Stimulated activated CD8-positive, alpha-beta memory T cell treated with anti-CD3 and anti-CD28 coated beads, Interleukin-12 subunit alpha, Interleukin-12 subunit beta, amount 100 ng/mL, for 24 hours (primary cell): ENCODE data around the gene RAB37.

Experiments used
- DNase-seq: peaks from one replicate; pipeline ENCODE4 v3.0.0-alpha.2; 2020; ENCODE audit errors: extremely low read depth

RAB37 gene, protein sequence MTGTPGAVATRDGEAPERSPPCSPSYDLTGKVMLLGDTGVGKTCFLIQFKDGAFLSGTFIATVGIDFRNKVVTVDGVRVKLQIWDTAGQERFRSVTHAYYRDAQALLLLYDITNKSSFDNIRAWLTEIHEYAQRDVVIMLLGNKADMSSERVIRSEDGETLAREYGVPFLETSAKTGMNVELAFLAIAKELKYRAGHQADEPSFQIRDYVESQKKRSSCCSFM

DNA sequence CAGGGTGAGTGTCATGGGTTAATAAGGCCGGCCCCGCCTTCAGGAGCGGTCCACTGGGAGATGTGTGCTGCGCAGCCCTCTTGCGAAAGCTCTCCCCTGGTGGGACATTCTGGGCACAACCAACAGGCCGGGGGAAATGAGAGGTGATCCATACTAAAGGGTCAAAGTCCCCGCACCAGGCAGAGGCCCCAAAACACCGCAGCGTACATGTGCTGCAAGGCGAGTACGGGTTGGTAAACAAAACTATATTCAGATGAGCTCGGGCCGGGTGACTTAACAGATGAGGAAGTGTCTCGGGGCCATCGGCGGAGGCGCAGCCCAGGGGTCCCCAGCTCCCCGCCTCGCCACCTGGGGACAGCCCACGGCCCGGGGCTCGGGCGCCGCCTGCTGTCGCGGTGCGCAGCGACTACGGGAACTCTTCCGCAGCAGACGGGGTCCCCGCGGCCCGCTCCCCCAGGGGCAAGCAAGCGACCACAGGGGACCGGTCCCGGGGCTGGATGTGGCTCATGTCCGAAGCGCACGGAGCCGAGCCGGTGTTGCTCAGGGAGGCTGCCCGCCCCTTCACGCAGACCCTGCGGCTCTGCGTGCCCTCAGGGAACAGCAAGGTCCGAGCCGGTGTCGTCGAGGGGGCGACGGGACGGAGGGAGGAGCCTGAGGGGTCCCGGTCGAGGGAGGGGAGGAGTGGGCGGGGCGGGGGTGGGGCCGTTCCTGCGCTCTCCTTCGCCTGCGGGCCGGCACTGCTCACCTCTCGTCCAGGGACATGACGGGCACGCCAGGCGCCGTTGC, at the start of gene RAB37:
Gene RAB37 (plus strand): TSS at position 744 of the 786 bp plus-strand sequence. CDS start 17 bp downstream, at position 761.
- no peak for DNase-seq

DNA sequence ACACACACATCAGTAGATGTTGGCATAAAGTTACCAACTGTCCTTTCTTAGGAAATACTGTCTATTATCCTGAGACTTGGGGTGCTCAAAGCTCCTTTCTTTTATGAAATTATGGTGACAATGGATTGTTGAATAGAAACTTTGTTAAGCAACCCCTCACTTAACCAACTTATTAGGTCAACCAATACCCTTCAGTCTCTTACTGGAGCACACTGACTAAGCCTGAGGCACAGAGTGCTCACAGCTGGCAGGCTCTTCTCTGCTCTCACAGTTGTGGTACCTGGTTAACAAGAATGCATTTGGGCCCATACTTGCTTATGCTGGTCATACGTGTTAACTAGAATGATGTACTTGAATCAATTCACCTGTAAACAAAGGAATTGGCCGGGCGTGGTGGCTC, 49.2 kb upstream of the RAB37 start:
- DNase-seq: no peak

DNA sequence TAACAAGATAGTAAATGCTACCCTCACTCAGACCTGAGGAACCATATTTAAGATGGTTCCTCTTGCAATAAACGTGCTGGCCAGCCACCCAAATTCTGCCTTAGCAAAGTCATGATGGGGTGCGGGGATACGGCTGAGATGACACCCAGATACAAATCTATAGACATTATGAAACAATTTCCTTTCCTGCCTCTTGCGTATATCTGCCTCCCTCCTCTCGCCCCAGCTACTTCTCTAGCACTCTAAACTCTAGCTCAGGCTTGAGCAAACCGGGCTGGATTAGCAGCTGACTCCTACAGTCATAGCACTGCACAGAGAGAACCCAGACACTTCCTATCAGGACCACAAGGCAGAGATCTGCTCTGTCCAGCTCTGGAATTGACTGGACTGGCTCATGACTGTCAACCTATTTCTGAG, 46.6 kb upstream of the RAB37 start:
- no peak for DNase-seq

DNA sequence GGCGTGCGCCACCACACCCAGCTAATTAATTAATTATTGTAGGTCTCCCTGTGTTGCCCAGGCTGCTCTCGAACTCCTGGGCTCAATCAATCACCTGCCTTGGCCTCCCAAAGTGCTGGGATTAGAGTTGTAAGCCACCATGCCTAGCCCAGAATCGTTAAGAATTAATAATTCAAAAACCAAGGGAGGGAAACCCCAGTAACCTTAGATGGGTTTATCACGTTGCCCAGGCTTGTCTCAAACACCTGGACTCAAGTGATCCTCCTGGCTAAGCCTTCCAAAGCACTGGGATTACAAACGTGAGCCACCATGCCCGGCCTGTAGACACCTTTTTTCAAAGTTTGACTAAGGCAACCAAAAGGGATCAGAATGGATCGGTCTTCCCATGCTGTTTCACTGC, 45.9 kb upstream of the RAB37 start:
- no peak for DNase-seq

DNA sequence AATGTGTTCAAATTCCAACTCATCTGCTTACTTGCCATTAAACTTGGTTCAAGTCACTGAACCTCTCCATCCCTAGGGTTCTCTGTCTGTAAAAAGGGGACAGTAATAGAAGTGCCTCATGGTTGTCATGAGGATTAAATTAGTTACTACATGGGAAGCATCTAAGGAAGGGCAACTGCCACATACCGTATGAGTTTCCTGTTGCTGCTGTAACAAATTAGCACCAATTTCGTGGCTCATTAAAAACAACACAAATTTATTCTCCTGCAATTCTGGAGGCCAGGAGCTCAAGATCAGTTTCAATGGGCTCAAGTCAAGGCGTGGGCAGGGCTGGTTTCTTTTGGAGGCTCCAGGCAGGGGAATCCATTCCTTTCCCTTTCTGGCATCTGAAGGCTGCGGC, 43.0 kb upstream of the RAB37 start:
- no peak for DNase-seq

DNA sequence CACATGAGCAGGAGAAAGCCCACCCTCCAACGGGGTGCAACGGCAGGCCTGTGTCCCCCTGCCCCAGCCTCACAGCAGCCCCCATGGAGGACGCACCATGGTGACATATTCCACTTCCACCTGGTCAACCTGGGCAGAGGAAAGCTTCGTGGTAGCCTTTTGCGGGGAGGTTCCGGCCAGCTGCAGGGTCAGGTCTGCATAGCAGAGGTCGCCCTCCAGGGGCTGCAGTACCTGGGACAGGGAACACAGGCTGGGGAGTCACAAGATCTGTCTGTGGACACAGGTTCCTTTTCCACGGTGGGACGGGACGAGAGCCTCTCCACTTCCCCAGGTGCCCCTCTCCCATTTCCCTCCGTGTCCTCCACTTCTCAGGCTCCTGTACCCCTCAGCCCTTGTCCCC, 41.4 kb upstream of the RAB37 start:
- no peak for DNase-seq

DNA sequence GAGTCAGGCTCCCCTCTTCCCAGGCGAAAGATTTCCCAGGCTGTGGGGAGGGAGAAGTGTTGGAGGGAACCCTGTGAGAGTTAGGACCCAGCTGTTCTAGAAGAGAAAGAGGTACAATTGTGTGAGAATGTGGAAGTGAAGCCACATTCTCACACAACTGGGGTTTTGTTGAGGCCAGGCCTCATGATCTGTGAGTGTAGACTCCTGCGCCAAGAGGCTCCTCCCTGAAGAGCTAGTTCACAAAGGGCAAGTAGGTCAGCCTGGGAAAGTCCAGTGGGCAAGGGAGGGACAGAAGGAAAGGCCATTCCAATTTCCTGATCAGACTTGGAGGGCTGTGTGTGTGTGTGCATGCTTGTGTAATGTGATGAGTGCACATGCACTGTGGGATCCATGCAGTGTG, 39.5 kb upstream of the RAB37 start:
- no peak for DNase-seq

DNA sequence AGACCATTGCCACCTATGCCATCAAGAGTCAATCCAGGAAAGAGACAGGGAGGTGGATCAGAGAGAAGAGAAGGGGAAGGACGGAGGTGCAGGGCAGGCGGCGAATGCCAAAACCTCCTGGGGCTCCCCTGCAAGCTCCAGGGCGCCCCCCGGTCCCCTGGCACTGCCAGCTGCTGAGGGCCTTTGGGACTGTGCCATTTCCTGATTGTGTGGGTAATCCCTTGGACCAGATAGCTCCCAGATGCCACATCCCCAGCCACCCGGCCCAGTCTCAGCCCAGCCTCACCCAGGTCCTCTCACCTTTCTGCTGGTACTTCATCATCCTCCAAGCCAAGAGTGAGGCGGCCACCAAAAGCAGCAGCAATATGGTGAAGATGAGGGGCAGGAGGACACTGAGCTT, 39.0 kb upstream of the RAB37 start:
- no peak for DNase-seq

DNA sequence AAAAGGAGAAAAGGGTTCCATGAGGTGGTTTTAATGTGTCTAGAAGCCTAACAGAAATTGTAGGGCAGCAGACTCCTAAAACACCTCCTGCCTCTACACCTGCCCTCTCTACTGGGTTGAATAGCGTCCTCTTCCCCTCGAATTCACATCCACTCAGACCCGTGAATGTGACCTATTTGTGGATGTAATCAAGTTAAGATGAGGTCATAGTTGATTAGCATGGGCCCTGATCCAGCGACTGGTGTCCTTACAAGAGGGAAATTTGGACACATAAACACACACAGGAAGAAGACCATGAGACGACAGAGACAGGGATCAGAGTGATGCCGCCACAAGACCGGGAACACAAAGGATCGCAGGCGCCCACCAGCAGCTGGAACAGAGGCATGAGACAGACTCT, 37.8 kb upstream of the RAB37 start:
- DNase-seq: no peak

DNA sequence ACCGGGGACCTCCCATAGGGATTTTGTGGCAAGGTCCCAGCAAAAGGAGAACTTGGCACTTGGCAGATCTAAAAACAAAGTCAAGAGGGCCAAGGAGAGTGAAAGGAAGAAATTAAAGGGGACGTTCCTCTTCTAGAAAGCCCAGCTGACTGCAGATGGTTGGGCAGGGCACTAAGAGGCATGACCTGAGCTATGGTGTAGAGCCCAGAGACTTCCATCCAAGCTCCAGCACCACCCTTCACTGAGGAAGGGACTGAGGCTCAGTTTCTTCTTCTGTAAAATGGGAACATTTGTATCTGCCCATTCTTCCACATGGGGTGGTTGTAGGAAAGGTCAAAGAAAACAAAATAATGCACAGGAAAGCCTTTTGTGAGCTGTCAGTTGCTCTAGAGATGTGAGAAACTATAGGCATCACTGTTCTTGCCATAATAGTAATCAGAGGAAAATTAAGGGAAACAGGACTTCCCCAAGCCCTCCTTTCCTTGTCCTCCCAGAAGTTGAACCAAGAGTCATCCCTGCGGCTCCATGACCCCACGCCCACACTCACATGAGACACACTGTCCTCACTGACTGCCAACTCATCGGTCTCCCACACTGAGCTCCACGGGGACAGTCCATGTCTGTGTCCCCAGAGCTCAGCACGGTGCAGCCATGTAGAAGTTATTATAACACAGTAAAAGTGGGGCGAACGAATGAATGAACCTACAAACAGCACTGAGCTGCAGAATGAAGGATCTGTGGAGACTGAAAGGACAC, 34.8 kb upstream of the RAB37 start:
- DNase-seq: no peak

DNA sequence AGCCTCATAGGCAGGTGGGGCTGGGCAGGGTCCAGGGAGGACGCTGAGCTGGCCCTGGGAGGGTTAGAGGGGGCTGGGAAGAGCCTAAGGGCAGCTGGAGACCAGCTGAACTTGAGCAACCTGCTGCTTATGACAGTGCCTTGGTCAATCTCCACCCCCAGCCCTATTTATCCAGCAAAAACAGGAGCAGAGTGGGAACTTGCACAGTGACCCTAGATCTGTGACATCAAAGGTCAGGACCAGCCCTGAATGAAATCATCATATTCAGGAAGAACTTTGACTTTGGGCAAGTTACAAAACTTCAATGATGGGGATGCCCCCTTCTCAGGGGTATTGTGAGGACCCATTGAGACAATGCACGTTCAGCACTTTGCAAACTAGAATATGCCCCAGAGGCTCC, 33.7 kb upstream of the RAB37 start:
- no peak for DNase-seq

DNA sequence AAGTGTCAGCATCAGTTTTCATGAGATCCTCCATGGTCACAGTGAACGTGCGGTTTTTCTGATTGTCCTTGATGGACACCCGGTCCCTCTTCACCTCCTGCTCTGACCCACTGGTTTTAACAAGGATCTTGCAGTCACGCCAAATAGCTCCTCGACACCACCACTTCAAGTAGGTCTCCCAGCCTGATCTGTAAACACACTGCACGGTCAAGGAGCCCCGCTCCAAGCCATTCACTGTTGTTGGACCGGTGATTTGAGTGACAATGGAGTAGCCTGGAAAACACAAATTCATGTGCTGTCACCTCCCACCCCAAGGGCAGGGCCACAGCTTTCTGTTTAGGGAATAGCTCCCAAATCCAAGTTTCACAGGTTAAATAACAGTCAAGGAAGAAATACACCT, 32.5 kb upstream of the RAB37 start:
- DNase-seq: no peak

DNA sequence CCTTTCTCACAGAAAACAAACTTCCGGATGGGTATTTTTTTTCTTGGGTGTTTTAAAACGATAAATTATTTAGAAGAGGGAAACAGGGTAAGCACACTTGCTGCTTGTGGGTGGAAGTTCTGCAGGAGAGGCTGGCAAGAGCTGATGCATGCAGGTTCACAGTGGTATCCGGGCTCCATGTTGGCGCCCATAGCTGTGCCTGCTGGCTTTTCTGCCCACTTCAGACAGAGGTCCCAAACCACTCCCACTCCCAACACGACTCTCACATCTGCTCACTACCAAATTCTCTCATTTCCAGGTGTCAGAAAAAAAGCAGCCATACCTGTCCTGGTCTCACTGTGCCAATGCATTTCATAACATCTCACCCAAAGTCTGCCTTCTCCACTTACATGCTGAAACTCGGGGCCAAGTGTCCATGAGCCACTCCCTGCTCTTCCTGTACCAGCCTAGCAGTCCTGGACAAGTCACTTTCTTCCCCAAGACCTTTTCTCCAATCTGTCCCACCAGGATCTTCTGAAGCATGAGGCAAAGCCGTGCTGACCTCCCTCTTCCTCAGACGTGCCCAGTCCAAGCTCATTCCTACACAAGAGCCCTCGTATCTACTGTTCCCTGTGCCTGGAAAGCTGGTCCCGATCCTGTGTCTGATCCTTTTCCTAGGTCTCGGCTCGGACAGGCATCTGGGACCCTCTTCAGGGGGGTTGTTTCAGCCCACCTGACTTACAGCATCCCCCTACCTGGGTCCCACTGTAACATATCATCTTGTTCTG, 25.8 kb upstream of the RAB37 start:
- DNase-seq: no peak

DNA sequence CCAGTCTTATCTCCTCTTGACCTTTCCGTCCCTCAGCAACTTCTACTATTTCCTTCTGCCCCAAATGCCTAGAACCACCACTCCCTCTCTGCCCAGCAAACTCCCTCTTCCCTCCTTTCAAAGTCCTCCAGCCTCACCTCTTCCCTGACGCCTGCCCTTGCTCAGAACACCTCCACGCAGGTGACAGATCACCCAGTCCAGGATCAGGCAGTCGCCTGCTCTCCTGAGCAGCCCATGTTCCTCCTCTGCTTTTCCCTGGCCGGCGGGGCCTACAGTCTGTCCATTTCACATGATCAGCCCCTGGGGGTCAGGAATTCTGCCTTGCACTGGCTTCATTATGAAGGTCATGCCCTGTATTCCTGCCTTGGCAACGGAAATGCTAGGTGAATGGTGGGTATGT, 24.8 kb upstream of the RAB37 start:
- DNase-seq: no peak

DNA sequence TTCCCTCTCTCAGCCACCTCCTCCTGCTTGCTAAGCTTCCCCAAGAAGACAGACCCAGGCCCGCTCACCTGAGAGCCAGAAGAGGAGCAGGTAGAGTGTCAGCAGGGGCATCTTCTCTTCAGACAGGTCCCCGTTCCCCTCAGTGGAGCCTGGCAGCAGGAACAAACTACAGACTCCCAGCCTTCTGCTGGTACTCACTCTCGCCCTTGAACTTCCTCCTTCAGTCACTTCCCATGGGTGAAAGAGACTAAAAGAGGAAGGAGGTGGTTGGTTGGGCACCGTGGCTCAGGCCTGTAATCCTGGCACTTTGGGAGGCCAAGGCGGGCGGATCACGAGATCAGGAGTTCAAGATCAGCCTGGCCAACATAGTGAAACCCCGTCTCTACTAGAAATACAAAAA, 24.3 kb upstream of the RAB37 start, which contains the start of gene CD300LF:
Gene CD300LF (minus strand): TSS at position 168 of the 400 bp plus-strand sequence. CDS start 57 bp downstream, at position 111.
- no peak for DNase-seq

DNA sequence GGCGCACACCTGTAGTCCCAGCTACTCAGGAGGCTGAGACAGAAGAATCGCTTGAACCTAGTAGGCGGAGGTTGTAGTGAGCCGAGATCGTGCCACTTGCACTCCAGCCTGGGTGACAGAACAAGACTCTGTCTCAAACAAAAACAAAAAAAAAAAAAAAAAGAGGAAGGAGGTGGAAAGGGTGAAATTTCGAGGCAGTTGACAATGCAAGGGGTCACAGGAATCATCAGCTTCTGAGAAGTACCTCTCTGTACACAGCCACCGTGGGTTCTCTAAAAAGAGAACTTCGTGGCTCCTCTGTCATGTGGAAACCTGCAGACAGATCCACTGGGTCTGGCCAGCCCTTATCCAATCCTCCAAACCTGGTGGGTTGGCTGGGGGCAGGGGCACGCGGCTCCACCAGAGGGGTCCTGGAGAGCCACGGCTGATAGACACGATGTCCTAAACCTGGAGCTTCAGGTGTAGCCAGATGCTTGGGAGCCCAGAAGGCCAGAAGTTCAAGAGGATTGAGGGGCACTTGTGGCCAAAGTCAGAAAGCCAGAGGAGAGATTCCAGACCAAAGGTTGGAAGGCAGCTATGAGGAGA, 23.8 kb upstream of the RAB37 start:
- DNase-seq: no peak

DNA sequence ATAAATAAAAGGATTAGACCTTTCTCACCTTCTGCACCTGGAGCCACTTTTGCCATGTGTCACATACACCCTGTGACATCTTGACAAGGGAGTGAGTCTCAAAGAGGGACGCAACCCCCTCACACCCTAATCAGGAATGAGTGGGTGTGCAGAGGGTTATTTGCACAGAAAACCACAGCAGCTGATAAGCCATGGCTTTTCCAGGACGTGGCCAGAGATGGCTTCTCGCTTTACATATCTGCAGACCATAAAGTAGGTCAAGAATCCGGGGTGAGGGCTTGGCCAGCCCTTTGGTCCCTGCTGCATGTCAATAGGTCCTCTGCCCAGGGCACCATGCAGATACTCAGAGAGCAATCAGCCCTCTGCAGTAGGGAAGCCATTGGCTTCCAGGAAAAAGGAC, 21.9 kb upstream of the RAB37 start:
- no peak for DNase-seq

DNA sequence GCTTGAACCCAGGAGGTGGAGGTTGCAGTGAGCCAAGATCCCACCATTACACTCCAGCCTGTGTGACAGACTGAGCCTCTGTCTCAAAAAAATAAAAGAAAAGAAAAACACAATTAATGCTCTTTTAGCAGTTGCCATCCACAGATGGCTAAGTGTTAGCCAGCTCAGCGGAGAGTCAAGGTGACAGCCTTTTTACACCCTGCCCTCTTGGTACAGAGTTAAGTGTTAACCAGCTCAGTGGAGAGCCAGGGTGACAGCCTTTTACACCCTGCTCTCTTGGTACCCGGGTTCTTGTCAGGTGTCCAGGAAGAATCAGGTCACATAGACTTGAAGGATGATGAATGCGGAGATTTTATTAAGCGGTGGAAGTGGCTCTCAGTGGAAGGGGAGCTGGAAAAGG, 16.6 kb upstream of the RAB37 start:
- DNase-seq: no peak

DNA sequence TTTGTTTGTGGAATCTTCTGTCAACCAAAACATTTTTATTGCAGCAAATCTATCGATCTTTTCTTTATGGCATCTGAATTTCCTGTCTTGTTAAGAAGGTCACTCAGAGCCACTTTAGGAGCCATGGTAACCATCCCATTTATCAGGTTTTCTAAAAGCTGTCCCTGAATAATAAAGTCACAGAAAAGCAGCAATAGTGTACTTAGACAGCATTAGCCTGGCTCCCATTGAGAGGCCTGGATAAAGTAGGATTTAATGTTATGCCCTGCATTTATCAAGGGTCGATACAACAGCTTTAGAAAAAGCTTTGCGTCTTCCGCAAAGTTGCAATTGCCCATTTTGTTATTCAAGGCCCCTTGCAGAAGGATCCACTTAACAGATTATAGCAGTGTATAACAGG, 14.3 kb upstream of the RAB37 start:
- no peak for DNase-seq

DNA sequence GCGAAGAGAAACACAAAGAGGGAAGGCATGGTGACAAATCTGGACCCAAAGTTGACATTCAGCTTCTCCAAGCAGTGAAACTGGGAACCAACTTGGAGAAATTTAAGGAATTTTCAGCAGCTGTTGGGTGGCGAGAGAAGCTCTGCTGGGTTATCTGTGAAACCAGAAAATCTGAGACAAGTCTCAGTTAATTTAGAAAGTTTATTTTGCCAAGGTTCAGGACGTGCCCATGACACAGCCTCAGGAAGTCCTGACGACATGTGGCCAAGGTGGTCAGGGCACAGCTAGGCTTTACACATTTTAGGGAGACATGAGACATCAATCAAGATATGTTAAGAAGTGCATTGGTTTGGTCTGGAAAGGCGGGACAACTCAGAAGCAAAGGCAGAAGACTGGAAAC, 13.2 kb upstream of the RAB37 start:
- no peak for DNase-seq

DNA sequence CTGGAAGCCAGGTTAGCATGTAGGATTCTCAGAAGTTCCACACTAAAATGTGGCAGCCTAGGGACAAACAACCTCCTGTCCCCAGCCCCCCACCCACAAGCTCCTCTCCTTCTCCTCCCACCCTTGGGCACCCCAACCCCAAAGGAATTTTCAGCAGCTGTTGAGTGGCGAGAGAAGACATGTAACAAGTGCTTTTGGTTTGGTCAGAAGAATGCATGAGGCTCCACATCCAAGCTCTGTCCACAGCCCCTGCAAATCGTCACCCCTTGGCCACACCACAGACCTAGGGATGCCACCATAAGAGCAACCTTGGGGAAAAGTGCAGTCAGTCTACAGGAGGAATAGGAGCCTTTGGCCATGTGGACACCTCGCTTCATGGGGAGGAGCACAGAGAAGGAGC, 11.9 kb upstream of the RAB37 start:
- DNase-seq: no peak
